Measurements from ENCODE around the gene SOX13.

DNA sequence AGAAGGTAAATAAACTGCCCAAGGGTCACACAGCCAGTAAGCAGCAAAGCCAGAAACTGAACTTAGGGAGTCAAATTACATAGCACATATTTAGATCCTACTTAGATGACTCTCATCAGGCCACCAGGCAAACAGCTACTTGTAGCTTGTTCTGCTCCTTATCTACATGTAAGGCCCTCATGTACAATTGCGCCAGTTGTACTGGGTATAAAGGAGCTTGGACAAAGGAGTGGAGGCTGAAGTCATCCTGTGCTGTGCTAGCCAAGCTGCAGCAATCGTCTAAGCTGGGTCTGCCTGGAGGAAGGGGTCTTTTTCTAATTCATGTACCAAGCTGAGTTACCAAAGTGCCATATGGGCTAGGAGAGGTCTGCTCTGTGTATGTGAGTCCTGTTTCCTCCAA, 66.2 kb downstream of the SOX13 start:
- TF ChIP-seq ZNF274 (IDR thresholded peaks at IDR 0.05; ENCODE audit: low read depth, low read length) (no peak), YY1 (IDR thresholded peaks at IDR 0.05; ENCODE audit: insufficient read depth, insufficient read length) (no peak), SUZ12 (IDR thresholded peaks at IDR 0.05; ENCODE audit: extremely low read depth, insufficient read depth, insufficient read length) (no peak)
